Mesothelial cell of epicardium (in vitro differentiated cells): ENCODE results near the gene MYO19. TPM values are rescaled to one million over a fixed set of nuclear protein-coding genes. Genes with fewer than 3 reads are reported as not detected.

Source experiments
- DNase-seq, 2 experiments: peaks; one replicate each; pipeline ENCODE4 v3.0.0; 2021; ENCODE audit warnings: low spot score in 2 of 2; ENCODE audit not compliant: unreplicated experiment in 2 of 2
- H3K27ac Mint-ChIP-seq: 2 replicates; pipeline ENCODE4 v1.8.0; 2021; ENCODE audit warnings: mixed read lengths
- H3K27me3 Mint-ChIP-seq: 2 replicates; pipeline ENCODE4 v1.8.0; 2021; ENCODE audit warnings: low read depth, mixed read lengths
- H3K36me3 Mint-ChIP-seq: 2 replicates; pipeline ENCODE4 v1.8.0; 2021; ENCODE audit warnings: mixed read lengths
- H3K4me1 Mint-ChIP-seq: 2 replicates; pipeline ENCODE4 v1.8.0; 2021; ENCODE audit warnings: mixed read lengths
- H3K4me3 Mint-ChIP-seq: 2 replicates; pipeline ENCODE4 v1.8.0; 2021; ENCODE audit warnings: mild to moderate bottlenecking, moderate library complexity, mixed read lengths
- H3K9me3 Mint-ChIP-seq: 2 replicates; pipeline ENCODE4 v1.8.0; 2021; ENCODE audit warnings: mixed read lengths
- CTCF ChIP-seq: fragments of 200-600 bp; sonication (generic); IDR thresholded peaks from one replicate; pipeline ENCODE4 v1.5.0; 2021; ENCODE audit warnings: antibody characterized with exemption; ENCODE audit not compliant: unreplicated experiment
- total RNA-seq: library from RNA; stranded (reverse); gene quantifications from 3 replicates; pipeline ENCODE4 v1.2.1, GENCODE V29; 2021

MYO19 gene
- total RNA-seq, 1 donor from 2014 or later = 82.4 TPM

GRCh38 chr17:36468903-36469635, 65.6 kb downstream of the MYO19 start:
- Mint-ChIP-seq H3K36me3 (no peaks in the 10 kb centered on the region), H3K9me3 (no peaks in the 10 kb centered on the region), H3K4me3 (no peak overlapping the region), H3K27me3 (peaks cover 85% of the 10 kb centered on the region), H3K4me1 (no peaks in the 10 kb centered on the region), H3K27ac (no peak overlapping the region)
- TF ChIP-seq CTCF = no peak
- DNase-seq = no peak

- H3K36me3 Mint-ChIP-seq = no peaks in the 10 kb centered on the region
- no peaks in the 10 kb centered on the region for H3K4me1 Mint-ChIP-seq
- DNase-seq = no peak
- no peak overlapping the region for H3K27ac Mint-ChIP-seq
- H3K4me3 Mint-ChIP-seq = no peak overlapping the region
- TF ChIP-seq CTCF = no peak
- H3K27me3 Mint-ChIP-seq = peaks cover 86% of the 10 kb centered on the region
- no peaks in the 10 kb centered on the region for H3K9me3 Mint-ChIP-seq
Measured at GRCh38 chr17:36464765-36465088, 69.9 kb downstream of the MYO19 start.

- no peak for TF ChIP-seq CTCF
- Mint-ChIP-seq H3K27me3 (peaks cover 86% of the 10 kb centered on the region), H3K9me3 (no peaks in the 10 kb centered on the region), H3K4me3 (no peak overlapping the region), H3K4me1 (no peaks in the 10 kb centered on the region), H3K27ac (no peak overlapping the region), H3K36me3 (no peaks in the 10 kb centered on the region)
- peak; percentile 72 to 85 for DNase-seq
Measured at GRCh38 chr17:36463916-36464764, 70.5 kb downstream of the MYO19 start.

- Mint-ChIP-seq H3K27me3 (peaks cover 64% of the 10 kb centered on the region), H3K36me3 (no peaks in the 10 kb centered on the region), H3K4me3 (no peak overlapping the region), H3K4me1 (no peaks in the 10 kb centered on the region), H3K27ac (no peak overlapping the region), H3K9me3 (no peaks in the 10 kb centered on the region)
- DNase-seq = no peak
- no peak for TF ChIP-seq CTCF
Measured at GRCh38 chr17:36461330-36462110, 73.1 kb downstream of the MYO19 start.

GRCh38 chr17:36460265-36460937, 74.3 kb downstream of the MYO19 start:
- no peaks in the 10 kb centered on the region for H3K36me3 Mint-ChIP-seq
- peak; percentile 30 for TF ChIP-seq CTCF
- DNase-seq = no peak

More at GRCh38 chr17:36460265-36460937, 74.3 kb downstream of the MYO19 start:
- no peaks in the 10 kb centered on the region for H3K9me3 Mint-ChIP-seq
- H3K27ac Mint-ChIP-seq = no peak overlapping the region
- H3K4me3 Mint-ChIP-seq = no peak overlapping the region
- H3K4me1 Mint-ChIP-seq = no peaks in the 10 kb centered on the region
- peaks cover 56% of the 10 kb centered on the region for H3K27me3 Mint-ChIP-seq
